ENCODE measurements around the gene SOWAHA.

The SOWAHA gene

DNA sequence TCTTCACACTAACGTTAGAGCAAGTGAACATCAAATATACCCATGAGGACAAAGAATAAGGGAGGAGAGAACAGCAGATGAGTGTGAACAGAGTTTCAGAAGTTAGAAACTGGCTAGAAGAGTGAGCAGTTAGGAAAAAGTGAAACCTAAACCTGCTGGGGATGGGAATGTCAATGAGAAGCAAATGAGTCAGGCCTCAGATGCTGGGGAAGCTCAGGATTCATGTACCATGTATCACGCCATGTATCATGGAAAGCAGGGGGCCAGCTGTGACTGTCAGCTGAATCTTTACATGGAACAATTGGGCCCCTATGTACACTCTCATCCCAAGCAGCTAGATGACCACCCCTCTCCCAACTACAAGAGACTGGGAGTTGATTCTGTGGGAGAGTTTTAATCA lies 37.0 kb downstream of the SOWAHA start:
- TF ChIP-seq NFIC (IDR thresholded peaks at IDR 0.05) (no peak), EP300 (IDR thresholded peaks at IDR 0.05; ENCODE audit: borderline replicate concordance) (no peak), TEAD4 (IDR thresholded peaks at IDR 0.05) (no peak), ZBTB7A (IDR thresholded peaks at IDR 0.05; ENCODE audit: low read depth) (no peak), CREB1 (IDR thresholded peaks at IDR 0.05; ENCODE audit: low read depth) (no peak), EGR1 (IDR thresholded peaks at IDR 0.05) (no peak), RAD21 (IDR thresholded peaks at IDR 0.05; ENCODE audit: low read depth) (no peak), TAF1 (IDR thresholded peaks at IDR 0.05; ENCODE audit: low read depth) (no peak), FOXM1 (IDR thresholded peaks at IDR 0.05; ENCODE audit: borderline replicate concordance, low read depth) (no peak), TCF12 (IDR thresholded peaks at IDR 0.05; ENCODE audit: low read depth) (no peak), CEBPB (IDR thresholded peaks at IDR 0.05) (no peak), YY1 (IDR thresholded peaks at IDR 0.05; ENCODE audit: low read depth) (no peak)
- TF ChIP-seq, protein P1, sequence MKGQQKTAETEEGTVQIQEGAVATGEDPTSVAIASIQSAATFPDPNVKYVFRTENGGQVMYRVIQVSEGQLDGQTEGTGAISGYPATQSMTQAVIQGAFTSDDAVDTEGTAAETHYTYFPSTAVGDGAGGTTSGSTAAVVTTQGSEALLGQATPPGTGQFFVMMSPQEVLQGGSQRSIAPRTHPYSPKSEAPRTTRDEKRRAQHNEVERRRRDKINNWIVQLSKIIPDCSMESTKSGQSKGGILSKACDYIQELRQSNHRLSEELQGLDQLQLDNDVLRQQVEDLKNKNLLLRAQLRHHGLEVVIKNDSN (IDR thresholded peaks at IDR 0.05) = no peak
- TF ChIP-seq, protein P2, sequence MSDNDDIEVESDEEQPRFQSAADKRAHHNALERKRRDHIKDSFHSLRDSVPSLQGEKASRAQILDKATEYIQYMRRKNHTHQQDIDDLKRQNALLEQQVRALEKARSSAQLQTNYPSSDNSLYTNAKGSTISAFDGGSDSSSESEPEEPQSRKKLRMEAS (IDR thresholded peaks at IDR 0.05) = no peak
- TF ChIP-seq, protein P3, sequence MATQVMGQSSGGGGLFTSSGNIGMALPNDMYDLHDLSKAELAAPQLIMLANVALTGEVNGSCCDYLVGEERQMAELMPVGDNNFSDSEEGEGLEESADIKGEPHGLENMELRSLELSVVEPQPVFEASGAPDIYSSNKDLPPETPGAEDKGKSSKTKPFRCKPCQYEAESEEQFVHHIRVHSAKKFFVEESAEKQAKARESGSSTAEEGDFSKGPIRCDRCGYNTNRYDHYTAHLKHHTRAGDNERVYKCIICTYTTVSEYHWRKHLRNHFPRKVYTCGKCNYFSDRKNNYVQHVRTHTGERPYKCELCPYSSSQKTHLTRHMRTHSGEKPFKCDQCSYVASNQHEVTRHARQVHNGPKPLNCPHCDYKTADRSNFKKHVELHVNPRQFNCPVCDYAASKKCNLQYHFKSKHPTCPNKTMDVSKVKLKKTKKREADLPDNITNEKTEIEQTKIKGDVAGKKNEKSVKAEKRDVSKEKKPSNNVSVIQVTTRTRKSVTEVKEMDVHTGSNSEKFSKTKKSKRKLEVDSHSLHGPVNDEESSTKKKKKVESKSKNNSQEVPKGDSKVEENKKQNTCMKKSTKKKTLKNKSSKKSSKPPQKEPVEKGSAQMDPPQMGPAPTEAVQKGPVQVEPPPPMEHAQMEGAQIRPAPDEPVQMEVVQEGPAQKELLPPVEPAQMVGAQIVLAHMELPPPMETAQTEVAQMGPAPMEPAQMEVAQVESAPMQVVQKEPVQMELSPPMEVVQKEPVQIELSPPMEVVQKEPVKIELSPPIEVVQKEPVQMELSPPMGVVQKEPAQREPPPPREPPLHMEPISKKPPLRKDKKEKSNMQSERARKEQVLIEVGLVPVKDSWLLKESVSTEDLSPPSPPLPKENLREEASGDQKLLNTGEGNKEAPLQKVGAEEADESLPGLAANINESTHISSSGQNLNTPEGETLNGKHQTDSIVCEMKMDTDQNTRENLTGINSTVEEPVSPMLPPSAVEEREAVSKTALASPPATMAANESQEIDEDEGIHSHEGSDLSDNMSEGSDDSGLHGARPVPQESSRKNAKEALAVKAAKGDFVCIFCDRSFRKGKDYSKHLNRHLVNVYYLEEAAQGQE (IDR thresholded peaks at IDR 0.05; ENCODE audit: low read depth) = no peak

DNA sequence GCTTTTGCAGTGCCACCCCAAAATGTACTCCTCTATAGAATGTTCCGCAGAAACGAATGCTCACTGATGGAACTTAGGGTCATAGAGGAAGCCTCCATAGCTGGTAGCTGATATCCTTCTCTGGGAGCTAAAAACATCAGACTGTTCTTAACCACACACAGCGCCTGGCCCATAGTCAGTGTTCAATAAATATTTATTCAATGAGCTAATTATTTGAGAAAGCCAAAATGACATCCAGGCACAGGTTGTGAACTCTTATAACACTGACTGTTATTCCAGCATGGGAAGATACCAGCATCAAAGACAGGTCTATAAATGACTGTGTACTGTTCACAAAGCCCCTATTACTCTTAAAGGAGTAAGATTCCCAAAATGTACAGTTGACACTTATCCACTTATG lies 40.2 kb downstream of the SOWAHA start:
- TF ChIP-seq FOXM1 (IDR thresholded peaks at IDR 0.05; ENCODE audit: borderline replicate concordance, low read depth) = no peak
- TF ChIP-seq CREB1 (IDR thresholded peaks at IDR 0.05; ENCODE audit: low read depth) = no peak
- TF ChIP-seq TEAD4 (IDR thresholded peaks at IDR 0.05) = no peak
- TF ChIP-seq, protein P3 (IDR thresholded peaks at IDR 0.05; ENCODE audit: low read depth) = no peak
- TF ChIP-seq, protein P2 (IDR thresholded peaks at IDR 0.05) = no peak
- no peak for TF ChIP-seq EGR1 (IDR thresholded peaks at IDR 0.05)
- TF ChIP-seq, protein P1 (IDR thresholded peaks at IDR 0.05) = no peak
- TF ChIP-seq TAF1 (IDR thresholded peaks at IDR 0.05; ENCODE audit: low read depth) = no peak
- no peak for TF ChIP-seq EP300 (IDR thresholded peaks at IDR 0.05; ENCODE audit: borderline replicate concordance)
- TF ChIP-seq NFIC (IDR thresholded peaks at IDR 0.05) = no peak

DNA sequence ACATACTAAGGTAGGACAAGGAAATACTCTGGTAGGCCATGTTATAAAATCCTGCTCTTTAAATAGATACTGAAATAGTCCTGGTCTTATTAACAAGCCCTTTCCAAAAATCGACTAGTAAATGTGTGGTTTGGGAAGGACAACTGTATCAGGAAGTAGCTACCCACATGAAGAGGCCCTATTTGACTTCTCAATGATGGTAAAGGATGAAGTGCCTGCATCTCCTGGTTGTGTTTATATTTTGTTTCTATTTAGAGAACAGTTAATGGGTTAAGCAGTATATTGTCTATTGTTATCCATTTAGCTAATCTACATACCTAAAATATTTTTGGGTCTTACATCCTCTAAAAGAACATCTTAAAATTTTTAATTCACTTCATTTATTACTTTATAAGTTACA lies 40.7 kb downstream of the SOWAHA start:
- TF ChIP-seq TCF12 (IDR thresholded peaks at IDR 0.05; ENCODE audit: low read depth) (no peak), FOXM1 (IDR thresholded peaks at IDR 0.05; ENCODE audit: borderline replicate concordance, low read depth) (no peak), TEAD4 (IDR thresholded peaks at IDR 0.05) (no peak), CREB1 (IDR thresholded peaks at IDR 0.05; ENCODE audit: low read depth) (no peak), TAF1 (IDR thresholded peaks at IDR 0.05; ENCODE audit: low read depth) (no peak), EGR1 (IDR thresholded peaks at IDR 0.05) (no peak), RAD21 (IDR thresholded peaks at IDR 0.05; ENCODE audit: low read depth) (no peak), NFIC (IDR thresholded peaks at IDR 0.05) (no peak), YY1 (IDR thresholded peaks at IDR 0.05; ENCODE audit: low read depth) (no peak), EP300 (IDR thresholded peaks at IDR 0.05; ENCODE audit: borderline replicate concordance) (no peak), ZBTB7A (IDR thresholded peaks at IDR 0.05; ENCODE audit: low read depth) (no peak), CEBPB (IDR thresholded peaks at IDR 0.05) (no peak)
- TF ChIP-seq, protein P1 (IDR thresholded peaks at IDR 0.05) = no peak
- TF ChIP-seq, protein P2 (IDR thresholded peaks at IDR 0.05) = no peak
- TF ChIP-seq, protein P3 (IDR thresholded peaks at IDR 0.05; ENCODE audit: low read depth) = no peak

DNA sequence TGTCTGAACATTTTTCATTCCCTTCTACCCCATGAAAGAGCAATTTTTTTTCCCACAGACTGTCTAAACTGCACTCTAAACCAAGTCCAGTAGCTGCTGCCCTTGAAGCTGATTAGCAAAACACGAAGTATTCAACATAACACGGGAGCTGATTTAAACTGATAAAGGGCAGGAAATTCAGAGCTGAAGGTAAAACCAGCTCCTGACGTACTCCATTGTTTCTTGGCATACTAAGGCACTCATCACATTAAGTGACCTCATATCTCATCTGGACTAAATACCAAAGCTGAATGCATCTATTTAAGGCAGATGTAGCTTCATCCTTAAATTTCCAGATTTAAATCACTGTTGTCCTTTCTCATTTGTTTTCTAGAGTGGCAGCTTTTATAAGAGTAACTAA lies 41.2 kb downstream of the SOWAHA start:
- TF ChIP-seq NFIC (IDR thresholded peaks at IDR 0.05) (no peak), EP300 (IDR thresholded peaks at IDR 0.05; ENCODE audit: borderline replicate concordance) (no peak), FOXM1 (IDR thresholded peaks at IDR 0.05; ENCODE audit: borderline replicate concordance, low read depth) (no peak), TCF12 (IDR thresholded peaks at IDR 0.05; ENCODE audit: low read depth) (no peak), CREB1 (IDR thresholded peaks at IDR 0.05; ENCODE audit: low read depth) (no peak), CEBPB (IDR thresholded peaks at IDR 0.05) (no peak), EGR1 (IDR thresholded peaks at IDR 0.05) (no peak), TEAD4 (IDR thresholded peaks at IDR 0.05) (no peak), ZBTB7A (IDR thresholded peaks at IDR 0.05; ENCODE audit: low read depth) (no peak), TAF1 (IDR thresholded peaks at IDR 0.05; ENCODE audit: low read depth) (no peak), YY1 (IDR thresholded peaks at IDR 0.05; ENCODE audit: low read depth) (no peak), RAD21 (IDR thresholded peaks at IDR 0.05; ENCODE audit: low read depth) (no peak)
- TF ChIP-seq, protein P1 (IDR thresholded peaks at IDR 0.05) = no peak
- TF ChIP-seq, protein P2 (IDR thresholded peaks at IDR 0.05) = no peak
- TF ChIP-seq, protein P3 (IDR thresholded peaks at IDR 0.05; ENCODE audit: low read depth) = no peak
